Activated CD4-positive, alpha-beta memory T cell treated with anti-CD3 and anti-CD28 coated beads, Interleukin-2, amount 10 ng/mL, durations not matched to agents 7 days and 5 days (primary cell): ENCODE results near the gene INSC. TPM values are rescaled to one million over a fixed set of nuclear protein-coding genes. Genes with fewer than 3 reads are reported as not detected.

Experiments used
- CTCF ChIA-PET: fragments of 350-600 bp; sonication (Branson Sonifier 250); formaldehyde crosslinking; loops from one replicate; lab custom pipeline; 2021; ENCODE audit warnings: antibody characterized with exemption, inconsistent platforms; lab: Charles Lee
- POLR2A ChIA-PET: fragments of 350-600 bp; sonication (Branson Sonifier 250); formaldehyde crosslinking; loops from one replicate; lab custom pipeline; 2021; ENCODE audit warnings: antibody characterized with exemption; lab: Charles Lee
- DNase-seq: peaks from one replicate; pipeline ENCODE4 v3.0.0-alpha.2; 2020
- H3K27ac Mint-ChIP-seq: one replicate; pipeline ENCODE4 v1.8.0; 2021; ENCODE audit warnings: mild to moderate bottlenecking, mixed read lengths
- H3K27me3 Mint-ChIP-seq: one replicate; pipeline ENCODE4 v1.8.0; 2021; ENCODE audit warnings: mixed read lengths
- H3K36me3 Mint-ChIP-seq: one replicate; pipeline ENCODE4 v1.8.0; 2021; ENCODE audit warnings: low read depth, mixed read lengths
- H3K4me1 Mint-ChIP-seq: one replicate; pipeline ENCODE4 v1.8.0; 2021; ENCODE audit warnings: mixed read lengths
- H3K4me3 Mint-ChIP-seq: one replicate; pipeline ENCODE4 v1.8.0; 2021; ENCODE audit warnings: mild to moderate bottlenecking, mixed read lengths
- H3K9me3 Mint-ChIP-seq: one replicate; pipeline ENCODE4 v1.8.0; 2021; ENCODE audit warnings: mixed read lengths
- total RNA-seq, 2 experiments: library from RNA; stranded (reverse); gene quantifications; one replicate each; pipeline ENCODE4 v1.2.3, GENCODE V29; 2021

INSC gene
- total RNA-seq, 2 experiments from 2014 or later, result 0.15 to 0.18 TPM

DNA sequence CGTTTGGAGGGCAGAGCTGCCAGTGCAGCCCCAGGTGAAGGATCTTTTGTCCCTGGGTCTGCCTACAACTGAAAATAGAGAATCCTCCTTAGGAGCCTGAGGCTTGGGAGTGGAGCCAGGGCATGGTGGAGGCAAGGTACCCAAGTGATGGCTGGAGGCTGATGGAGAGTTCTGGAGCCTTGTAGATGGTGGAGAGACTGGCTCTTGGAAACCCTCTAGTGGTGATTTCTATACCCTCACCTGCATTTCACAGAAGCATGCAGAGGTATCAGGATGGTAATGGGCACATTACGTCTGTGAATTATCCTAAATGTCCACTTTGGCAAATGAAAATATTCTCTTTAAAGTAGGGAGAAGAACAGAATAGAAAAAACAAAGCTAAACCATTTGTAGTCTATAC, 44.4 kb downstream of the INSC start:
- H3K27me3 Mint-ChIP-seq, result peaks cover 13% of the 10 kb centered on the region
- no peaks in the 10 kb centered on the region for H3K9me3 Mint-ChIP-seq
- H3K4me3 Mint-ChIP-seq, result no peak overlapping the region
- POLR2A ChIA-PET, result no interaction called here
- no peak overlapping the region for H3K27ac Mint-ChIP-seq
- DNase-seq, result no peak
- CTCF ChIA-PET, result interaction anchor here (0.6 to 3.4 kb wide), 10 partner anchors 9 to 251 kb away, joined by 3 to 30 read pairs (median 4); no protein-coding TSS in a partner anchor
- H3K4me1 Mint-ChIP-seq, result no peaks in the 10 kb centered on the region
- no peaks in the 10 kb centered on the region for H3K36me3 Mint-ChIP-seq

GRCh38 chr11:15161790-15162189, 47.1 kb downstream of the INSC start:
- ChIA-PET CTCF (interaction anchor here (1.1 to 2.9 kb wide), 2 partner anchors 46 to 62 kb away, joined by 4 to 15 read pairs; no protein-coding TSS in a partner anchor), POLR2A (no interaction called here)
- H3K27ac Mint-ChIP-seq, result no peak overlapping the region
- no peak for DNase-seq
- no peak overlapping the region for H3K4me3 Mint-ChIP-seq
- peaks cover 21% of the 10 kb centered on the region for H3K27me3 Mint-ChIP-seq
- no peaks in the 10 kb centered on the region for H3K4me1 Mint-ChIP-seq
- H3K9me3 Mint-ChIP-seq, result no peaks in the 10 kb centered on the region
- no peaks in the 10 kb centered on the region for H3K36me3 Mint-ChIP-seq

DNA sequence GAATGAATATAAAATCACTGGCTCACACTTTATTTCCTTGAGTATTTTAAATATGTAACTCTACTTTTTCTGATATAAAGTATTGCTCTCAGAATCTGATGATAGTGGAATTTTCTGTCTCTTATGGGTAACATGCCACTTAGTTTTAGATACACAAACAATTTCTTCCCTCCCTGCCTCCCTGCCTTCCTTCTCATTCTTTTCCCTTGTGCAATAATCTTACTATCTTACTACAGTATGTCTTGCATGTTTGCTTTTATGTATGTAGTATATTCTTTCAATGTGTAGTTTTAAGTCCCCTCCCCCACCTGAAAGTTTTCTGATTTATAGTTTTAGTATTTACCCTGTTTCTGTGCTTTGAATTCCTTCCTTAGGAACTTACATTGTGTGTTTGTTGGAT, 48.4 kb downstream of the INSC start:
- Mint-ChIP-seq H3K27me3 (peaks cover 21% of the 10 kb centered on the region), H3K9me3 (no peaks in the 10 kb centered on the region), H3K4me3 (no peak overlapping the region), H3K4me1 (no peaks in the 10 kb centered on the region), H3K27ac (no peak overlapping the region), H3K36me3 (no peaks in the 10 kb centered on the region)
- no peak for DNase-seq
- POLR2A ChIA-PET, result interaction anchor here (1.2 kb wide), 1 partner anchor 9 kb away, joined by 4 read pairs; no protein-coding TSS in a partner anchor
- CTCF ChIA-PET, result interaction anchor here (1.1 to 2.9 kb wide), 2 partner anchors 45 to 63 kb away, joined by 4 to 15 read pairs; no protein-coding TSS in a partner anchor

GRCh38 chr11:15166204-15166603, 51.5 kb downstream of the INSC start:
- no peaks in the 10 kb centered on the region for H3K36me3 Mint-ChIP-seq
- H3K4me3 Mint-ChIP-seq, result no peak overlapping the region
- ChIA-PET CTCF (no interaction called here), POLR2A (no interaction called here)
- no peak for DNase-seq
- H3K27ac Mint-ChIP-seq, result no peak overlapping the region
- H3K27me3 Mint-ChIP-seq, result peaks cover 20% of the 10 kb centered on the region
- H3K4me1 Mint-ChIP-seq, result no peaks in the 10 kb centered on the region
- H3K9me3 Mint-ChIP-seq, result no peaks in the 10 kb centered on the region

DNA sequence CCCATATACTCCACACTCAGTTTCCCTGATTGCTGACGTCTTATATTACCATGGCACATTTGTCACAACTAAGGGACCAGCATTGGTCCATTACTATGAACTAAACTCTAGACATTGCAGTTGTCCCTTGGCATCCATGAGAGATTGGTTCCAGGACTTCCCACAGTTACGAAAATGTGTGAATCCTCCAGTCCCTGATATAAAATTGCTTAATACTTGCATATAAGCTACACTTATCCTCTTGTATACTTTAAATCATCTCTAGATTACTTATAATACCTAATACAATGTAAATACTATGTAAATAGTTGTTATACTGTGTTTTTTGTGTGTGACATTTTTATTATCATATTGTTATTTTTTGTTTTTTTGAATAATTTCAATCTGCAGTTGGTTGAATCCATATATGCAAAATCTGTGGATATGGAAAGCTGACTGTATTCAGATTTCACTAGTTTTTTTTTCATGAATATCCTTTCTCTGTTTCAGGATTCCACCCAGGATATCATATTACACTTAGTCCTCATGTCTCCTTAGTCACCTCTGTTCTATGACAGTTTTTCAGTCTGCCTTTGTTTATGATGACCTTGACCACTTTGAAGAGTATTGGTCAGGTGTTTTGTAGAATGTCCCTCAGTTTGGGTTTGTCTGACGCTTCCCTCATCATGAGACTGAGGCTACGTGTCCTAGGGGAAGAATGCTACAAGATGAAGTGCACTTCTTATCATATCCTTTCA, 55.3 kb downstream of the INSC start:
- no peak overlapping the region for H3K4me3 Mint-ChIP-seq
- no peaks in the 10 kb centered on the region for H3K9me3 Mint-ChIP-seq
- H3K27ac Mint-ChIP-seq, result no peak overlapping the region
- no peaks in the 10 kb centered on the region for H3K4me1 Mint-ChIP-seq
- peaks cover 30% of the 10 kb centered on the region for H3K27me3 Mint-ChIP-seq
- no peaks in the 10 kb centered on the region for H3K36me3 Mint-ChIP-seq
- ChIA-PET POLR2A (no interaction called here), CTCF (no interaction called here)
- no peak for DNase-seq

DNA sequence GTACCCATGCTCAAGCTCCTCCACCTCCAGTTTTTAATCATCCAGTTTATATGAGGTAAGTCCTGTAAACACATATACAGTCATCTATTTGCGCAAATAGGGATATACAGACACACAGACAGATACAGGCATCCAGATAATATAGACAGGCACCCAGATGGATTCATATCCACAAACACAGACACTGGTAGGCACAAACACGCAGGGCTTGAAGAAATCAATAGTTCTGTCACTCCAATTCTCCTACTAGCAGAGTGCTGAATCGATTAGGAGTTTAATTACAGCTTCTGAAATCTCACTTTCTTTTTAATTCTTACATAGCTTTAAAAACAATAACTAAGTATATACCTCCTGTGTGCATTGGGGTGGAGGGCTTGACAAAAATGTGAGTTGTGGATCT, 56.0 kb downstream of the INSC start:
- POLR2A ChIA-PET, result no interaction called here
- no peak for DNase-seq
- no peaks in the 10 kb centered on the region for H3K36me3 Mint-ChIP-seq
- no peak overlapping the region for H3K27ac Mint-ChIP-seq
- no peaks in the 10 kb centered on the region for H3K4me1 Mint-ChIP-seq
- no peak overlapping the region for H3K4me3 Mint-ChIP-seq
- H3K27me3 Mint-ChIP-seq, result peaks cover 32% of the 10 kb centered on the region
- no peaks in the 10 kb centered on the region for H3K9me3 Mint-ChIP-seq
- CTCF ChIA-PET, result no interaction called here

DNA sequence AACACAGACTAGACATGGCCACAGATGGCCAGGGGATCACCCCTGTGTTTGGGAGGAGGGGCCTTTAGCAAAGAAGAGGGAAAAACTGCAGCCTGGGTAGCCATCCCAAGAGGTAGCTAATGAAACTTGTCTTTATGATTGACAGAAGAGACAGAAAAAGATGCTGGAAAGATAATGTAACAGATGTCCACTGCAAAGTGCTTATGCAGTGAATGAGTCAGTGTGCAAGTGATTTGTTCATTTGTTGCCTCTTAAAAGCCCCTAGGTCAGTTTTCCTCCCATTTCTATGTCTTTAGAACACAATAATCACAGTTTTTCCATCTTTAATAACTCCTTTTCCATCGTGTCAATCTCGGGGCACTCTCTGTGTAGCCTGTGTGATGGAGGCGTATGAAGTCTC, 57.2 kb downstream of the INSC start:
- Mint-ChIP-seq H3K4me1 (no peaks in the 10 kb centered on the region), H3K27ac (no peak overlapping the region), H3K9me3 (no peaks in the 10 kb centered on the region), H3K27me3 (peaks cover 32% of the 10 kb centered on the region), H3K4me3 (no peak overlapping the region), H3K36me3 (no peaks in the 10 kb centered on the region)
- POLR2A ChIA-PET, result no interaction called here
- CTCF ChIA-PET, result no interaction called here
- no peak for DNase-seq

- Mint-ChIP-seq H3K36me3 (no peaks in the 10 kb centered on the region), H3K4me3 (no peak overlapping the region), H3K4me1 (no peaks in the 10 kb centered on the region), H3K27me3 (peaks cover 31% of the 10 kb centered on the region), H3K9me3 (no peaks in the 10 kb centered on the region), H3K27ac (no peak overlapping the region)
- DNase-seq, result no peak
- POLR2A ChIA-PET, result no interaction called here
- CTCF ChIA-PET, result no interaction called here
Measured at GRCh38 chr11:15175831-15176230, 61.1 kb downstream of the INSC start.

GRCh38 chr11:15176646-15177163, 62.0 kb downstream of the INSC start:
- Mint-ChIP-seq H3K27me3 (peaks cover 26% of the 10 kb centered on the region), H3K9me3 (no peaks in the 10 kb centered on the region), H3K4me3 (no peak overlapping the region), H3K4me1 (no peaks in the 10 kb centered on the region), H3K27ac (no peak overlapping the region), H3K36me3 (no peaks in the 10 kb centered on the region)
- POLR2A ChIA-PET, result no interaction called here
- CTCF ChIA-PET, result interaction anchor here (1.3 kb wide), 1 partner anchor 13 kb away, joined by 4 read pairs; no protein-coding TSS in a partner anchor
- DNase-seq, result no peak

DNA sequence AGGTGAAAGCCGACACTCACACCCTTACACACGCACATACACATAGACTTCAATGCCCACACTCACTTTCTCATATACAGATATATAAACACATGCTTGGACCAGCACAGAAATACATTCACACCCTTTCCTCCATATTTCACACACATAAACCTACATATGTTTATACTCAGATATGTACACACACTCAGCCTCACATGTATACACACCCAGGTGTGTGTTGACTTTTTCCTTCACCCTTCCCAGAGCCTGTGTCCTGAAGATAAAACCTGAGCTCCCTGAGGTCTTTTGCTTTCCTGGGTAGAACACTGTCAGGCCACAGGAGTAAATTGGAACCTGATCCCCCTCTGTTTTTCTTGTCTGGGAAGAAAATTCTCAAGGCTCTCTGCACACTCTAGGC, 62.8 kb downstream of the INSC start:
- H3K4me1 Mint-ChIP-seq, result no peaks in the 10 kb centered on the region
- H3K36me3 Mint-ChIP-seq, result no peaks in the 10 kb centered on the region
- no peak overlapping the region for H3K4me3 Mint-ChIP-seq
- ChIA-PET CTCF (interaction anchor here (1.3 kb wide), 1 partner anchor 12 kb away, joined by 4 read pairs; no protein-coding TSS in a partner anchor), POLR2A (no interaction called here)
- no peaks in the 10 kb centered on the region for H3K9me3 Mint-ChIP-seq
- H3K27ac Mint-ChIP-seq, result no peak overlapping the region
- no peak for DNase-seq
- peaks cover 22% of the 10 kb centered on the region for H3K27me3 Mint-ChIP-seq

DNA sequence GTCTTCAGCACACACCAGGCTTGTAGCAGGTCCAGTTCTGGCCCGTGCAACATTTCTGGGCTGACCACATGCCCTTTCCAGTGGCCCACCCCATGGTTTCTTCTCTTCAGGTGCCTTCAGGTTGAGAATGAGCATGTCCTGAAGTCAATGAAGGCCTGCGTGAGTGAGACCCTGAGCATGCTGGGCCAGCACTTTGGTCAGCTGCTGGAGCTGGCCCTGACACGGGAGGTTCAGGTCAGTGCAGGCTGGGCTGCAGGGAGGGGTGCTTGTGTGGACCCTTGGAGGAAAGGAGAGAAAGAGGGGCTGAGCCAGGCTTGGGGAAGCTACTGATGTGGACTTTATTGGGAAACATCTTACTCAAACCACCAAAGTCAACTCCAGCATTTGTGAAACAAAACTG, 63.5 kb downstream of the INSC start:
- no peak for DNase-seq
- ChIA-PET POLR2A (no interaction called here), CTCF (no interaction called here)
- Mint-ChIP-seq H3K36me3 (no peaks in the 10 kb centered on the region), H3K4me3 (no peak overlapping the region), H3K27me3 (peaks cover 16% of the 10 kb centered on the region), H3K9me3 (no peaks in the 10 kb centered on the region), H3K4me1 (no peaks in the 10 kb centered on the region), H3K27ac (no peak overlapping the region)

- Mint-ChIP-seq H3K4me1 (no peaks in the 10 kb centered on the region), H3K27ac (no peak overlapping the region), H3K4me3 (no peak overlapping the region), H3K9me3 (no peaks in the 10 kb centered on the region), H3K36me3 (no peaks in the 10 kb centered on the region), H3K27me3 (peaks cover 11% of the 10 kb centered on the region)
- ChIA-PET POLR2A (no interaction called here), CTCF (no interaction called here)
- DNase-seq, result no peak
Measured at GRCh38 chr11:15179167-15179566, 64.4 kb downstream of the INSC start.

- no peak for DNase-seq
- Mint-ChIP-seq H3K27ac (no peak overlapping the region), H3K4me1 (no peaks in the 10 kb centered on the region), H3K9me3 (no peaks in the 10 kb centered on the region), H3K27me3 (peaks cover 7% of the 10 kb centered on the region), H3K4me3 (no peak overlapping the region), H3K36me3 (no peaks in the 10 kb centered on the region)
- ChIA-PET CTCF (no interaction called here), POLR2A (interaction anchor here (0.8 kb wide), 1 partner anchor 9 kb away, joined by 3 read pairs; no protein-coding TSS in a partner anchor)
Measured at GRCh38 chr11:15180212-15180792, 65.6 kb downstream of the INSC start.
